HCT116 (cell line): ENCODE data around the gene CNDP1. TPM values are rescaled to one million over a fixed set of nuclear protein-coding genes. Genes with fewer than 3 reads are reported as not detected.

Source experiments
- ATAC-seq: fragments of 200-7000 bp; cut with Tn5 transposase; 2 replicates; pipeline ENCODE4 v1.9.1; 2020; ENCODE audit warnings: mild to moderate bottlenecking, moderate library complexity
- BruUV-seq: library from RNA; stranded (reverse); fragments of 400-500 nt; replicated peaks from 2 replicates; lab custom pipeline; 2021; lab: Mats Ljungman, UMichigan
- CTCF ChIA-PET: fragments of 300-600 bp; sonication (Branson Sonifier 250); formaldehyde crosslinking; loops from one replicate; lab custom pipeline; 2021; ENCODE audit warnings: antibody characterized with exemption; lab: Charles Lee
- POLR2A ChIA-PET: fragments of 300-600, 350-600 bp; sonication (Branson Sonifier 250); formaldehyde crosslinking; loops from one replicate; lab custom pipeline; 2021; ENCODE audit warnings: antibody characterized with exemption; lab: Charles Lee
- RAD21 ChIA-PET, 2 experiments: fragments of 300-600 bp; sonication (Branson Sonifier 250); formaldehyde crosslinking; loops; one replicate each; lab custom pipeline; 2023; ENCODE audit warnings: low total read pairs in 2 of 2; ENCODE audit not compliant: uncharacterized antibody in 2 of 2, unreplicated experiment in 2 of 2, low non-redundant PET in 1 of 2; lab: Charles Lee
- DNase-seq: peaks from one replicate; pipeline ENCODE4 v3.0.0-alpha.2; 2010; ENCODE audit warnings: low read depth, low spot score
- H2AFZ ChIP-seq: fragments of 200-600 bp; shearing (Covaris generic), sonication (generic); 2 replicates; pipeline ENCODE4 v1.6.1; 2017; ENCODE audit warnings: low read depth, mixed run types, mixed read lengths, antibody characterized with exemption, low read length; ENCODE audit not compliant: poor library complexity, severe bottlenecking
- H3K27ac ChIP-seq: 2 replicates; pipeline ENCODE4 v1.5.1; 2012; ENCODE audit warnings: low read depth, low read length
- H3K27me3 ChIP-seq: fragments of 200-600 bp; sonication (generic); 2 replicates; pipeline ENCODE4 v1.6.1; 2016; ENCODE audit warnings: mixed run types, low read length, mixed read lengths; ENCODE audit not compliant: insufficient read depth
- H3K36me3 ChIP-seq, 2 experiments: fragments of 200-500 bp in 1 of 2; fragments of 200-600 bp in 1 of 2; sonication (Bioruptor generic) in 1 of 2; sonication (generic) in 1 of 2; 2 replicates each; pipeline versions ENCODE4 v1.5.1 to v1.6.1; 2014 to 2016; ENCODE audit warnings: low read length in 2 of 2, inconsistent platforms in 1 of 2, mixed read lengths in 1 of 2, mixed run types in 1 of 2; ENCODE audit not compliant: insufficient read depth in 2 of 2, control insufficient read depth in 1 of 2
- H3K4me1 ChIP-seq, 2 experiments: fragments of 200-600 bp in 1 of 2; sonication (generic) in 1 of 2; 2 replicates each; pipeline versions ENCODE4 v1.5.1 to v1.6.1; 2012 to 2017; ENCODE audit warnings: low read length in 2 of 2, inconsistent platforms in 1 of 2, mild to moderate bottlenecking in 1 of 2, mixed read lengths in 1 of 2, mixed run types in 1 of 2, moderate library complexity in 1 of 2; ENCODE audit not compliant: insufficient read depth in 2 of 2, control insufficient read depth in 1 of 2
- H3K4me2 ChIP-seq: fragments of 200-600 bp; sonication (generic); 2 replicates; pipeline ENCODE4 v1.6.1; 2017; ENCODE audit warnings: mixed run types, low read length, mixed read lengths
- H3K4me3 ChIP-seq, 2 experiments: fragments of 200-600 bp in 1 of 2; sonication (generic) in 1 of 2; replicated peaks in 1 of 2; 2 replicates each; pipeline ENCODE4 v1.5.1; 2011 to 2016; ENCODE audit warnings: low read length in 2 of 2, control low read depth in 1 of 2, low read depth in 1 of 2, mild to moderate bottlenecking in 1 of 2, mixed read lengths in 1 of 2, mixed run types in 1 of 2
- H3K79me2 ChIP-seq: fragments of 200-600 bp; sonication (generic); 2 replicates; pipeline ENCODE4 v1.6.1; 2017; ENCODE audit warnings: mild to moderate bottlenecking, mixed run types, low read length, moderate library complexity, mixed read lengths; ENCODE audit not compliant: insufficient read depth
- H3K9ac ChIP-seq: fragments of 200-600 bp; sonication (generic); 2 replicates; pipeline ENCODE4 v1.6.1; 2016; ENCODE audit warnings: low read length, mixed read lengths
- H3K9me2 ChIP-seq: fragments of 200-600 bp; sonication (generic), shearing (Covaris generic); 2 replicates; pipeline ENCODE4 v1.6.1; 2017; ENCODE audit warnings: mixed run types, mild to moderate bottlenecking, moderate library complexity; ENCODE audit not compliant: insufficient read depth
- H3K9me3 ChIP-seq, 2 experiments: fragments of 200-500 bp in 1 of 2; fragments of 200-600 bp in 1 of 2; sonication (Bioruptor generic) in 1 of 2; sonication (generic) in 1 of 2; 2 replicates each; pipeline ENCODE4 v1.6.1; 2014 to 2017; ENCODE audit warnings: low read length in 2 of 2, mixed read lengths in 2 of 2, inconsistent platforms in 1 of 2, low read depth in 1 of 2, mild to moderate bottlenecking in 1 of 2, mixed run types in 1 of 2, moderate library complexity in 1 of 2; ENCODE audit not compliant: control insufficient read depth in 1 of 2, insufficient read depth in 1 of 2
- H4K20me1 ChIP-seq: fragments of 200-600 bp; sonication (generic), shearing (Covaris generic); 2 replicates; pipeline ENCODE4 v1.6.1; 2017; ENCODE audit warnings: mixed run types, mild to moderate bottlenecking, moderate library complexity; ENCODE audit not compliant: insufficient read depth
- CBX3 ChIP-seq: IDR thresholded peaks from 2 replicates; pipeline ENCODE4 v1.6.1; 2012; ENCODE audit warnings: low read depth
- CEBPB ChIP-seq: IDR thresholded peaks from 2 replicates; pipeline ENCODE4 v1.6.1; 2012; ENCODE audit warnings: low read depth
- CTCF ChIP-seq, 3 experiments: fragments of 200-600 bp in 1 of 3; sonication (generic) in 1 of 3; IDR thresholded peaks in 2 of 3; conservative IDR thresholded peaks in 1 of 3; 2 replicates each; pipeline ENCODE4 v1.5.1; 2012 to 2017; ENCODE audit warnings: low read depth in 2 of 3, low read length in 2 of 3, antibody characterized with exemption in 1 of 3, borderline replicate concordance in 1 of 3, control low read depth in 1 of 3, mild to moderate bottlenecking in 1 of 3, mixed read lengths in 1 of 3, mixed run types in 1 of 3, moderate library complexity in 1 of 3; ENCODE audit not compliant: insufficient read depth in 1 of 3
- ELF1 ChIP-seq: IDR thresholded peaks from 2 replicates; pipeline ENCODE4 v1.6.1; 2012; ENCODE audit warnings: low read depth, borderline replicate concordance
- FOSL1 ChIP-seq: IDR thresholded peaks from 2 replicates; pipeline ENCODE4 v1.6.1; 2012; ENCODE audit warnings: low read depth
- JUND ChIP-seq: IDR thresholded peaks from 2 replicates; pipeline ENCODE4 v1.6.1; 2012
- MAX ChIP-seq: IDR thresholded peaks from 2 replicates; pipeline ENCODE4 v1.6.1; 2012
- POLR2A ChIP-seq: IDR thresholded peaks from 2 replicates; pipeline ENCODE4 v1.7.0; 2011; ENCODE audit warnings: borderline replicate concordance; ENCODE audit not compliant: insufficient read depth, insufficient read length; ENCODE audit errors: extremely low read depth
- POLR2AphosphoS5 ChIP-seq: IDR thresholded peaks from 2 replicates; pipeline ENCODE4 v1.6.1; 2011; ENCODE audit warnings: mild to moderate bottlenecking, low read depth, low read length, moderate library complexity
- RAD21 ChIP-seq: IDR thresholded peaks from 2 replicates; pipeline ENCODE4 v1.6.1; 2012; ENCODE audit warnings: low read depth, mild to moderate bottlenecking
- SIN3A ChIP-seq: IDR thresholded peaks from 2 replicates; pipeline ENCODE4 v1.6.1; 2012; ENCODE audit warnings: low read depth
- TCF7L2 ChIP-seq: IDR thresholded peaks from 2 replicates; pipeline ENCODE4 v1.7.0; 2011; ENCODE audit warnings: borderline replicate concordance, inconsistent platforms; ENCODE audit not compliant: insufficient read depth, insufficient read length; ENCODE audit errors: extremely low read depth
- YY1 ChIP-seq: IDR thresholded peaks from 2 replicates; pipeline ENCODE4 v1.6.1; 2011; ENCODE audit warnings: low read length, low read depth, moderate library complexity, mild to moderate bottlenecking; ENCODE audit not compliant: insufficient replicate concordance; ENCODE audit errors: extremely low read depth
- ZFX ChIP-seq: fragments of 450-650 bp; IDR thresholded peaks from 2 replicates; pipeline ENCODE4 v1.6.1; 2017
- intact Hi-C: fragments of 100-400 bp; cut with micrococcal nuclease; formaldehyde crosslinking; loops from 2 replicates; pipeline ENCODE4 v1.10.0; 2022
- total RNA-seq: library from RNA; stranded (reverse); gene quantifications from one replicate; pipeline ENCODE4 v1.2.1, GENCODE V29; 2021; ENCODE audit not compliant: unreplicated experiment

Gene CNDP1
- total RNA-seq, 1 experiment from 2014 or later, result not detected

- TF ChIP-seq CTCF (IDR thresholded peaks at IDR 0.05 in 2 of 3, conservative IDR thresholded peaks at IDR 0.05 in 1 of 3; ENCODE audit: borderline replicate concordance in 1 of 3, insufficient read depth in 1 of 3, low read depth in 2 of 3, low read length in 2 of 3), result no peak
- no peak for TF ChIP-seq POLR2AphosphoS5
- no peak for TF ChIP-seq RAD21
- TF ChIP-seq JUND, result no peak
- TF ChIP-seq MAX, result no peak
- TF ChIP-seq ZFX, result no peak
- no peak for TF ChIP-seq YY1
Observed at GRCh38 chr18:74526488-74526887, 7.8 kb upstream of the CNDP1 start (continued).

- no peaks in the 10 kb centered on the region for H3K79me2 ChIP-seq
- H3K27me3 ChIP-seq, result peaks cover 4% of the 10 kb centered on the region; the same call in 1 of the 2 replicates
- H3K4me1 ChIP-seq, result no peaks in the 10 kb centered on the region
- DNase-seq, result no peak
- H3K4me2 ChIP-seq, result no peak overlapping the region
- ChIA-PET CTCF (no interaction called here), POLR2A (no interaction called here), RAD21 (no interaction called here)
- H4K20me1 ChIP-seq, result no peaks in the 10 kb centered on the region
- intact Hi-C loops, result no loop called here
- H3K9me2 ChIP-seq, result no peaks in the 10 kb centered on the region
- H3K9me3 ChIP-seq, result no peaks in the 10 kb centered on the region
- H3K36me3 ChIP-seq, result no peaks in the 10 kb centered on the region
- no peak overlapping the region for H3K9ac ChIP-seq
- ATAC-seq, result no peak
- no TSS peak for BruUV-seq
- no peak overlapping the region for H3K4me3 ChIP-seq
- H2AFZ ChIP-seq, result no peak overlapping the region
- no peak overlapping the region for H3K27ac ChIP-seq
- TF ChIP-seq JUND, result no peak
- TF ChIP-seq CTCF (IDR thresholded peaks at IDR 0.05 in 2 of 3, conservative IDR thresholded peaks at IDR 0.05 in 1 of 3; ENCODE audit: borderline replicate concordance in 1 of 3, insufficient read depth in 1 of 3, low read depth in 2 of 3, low read length in 2 of 3), result no peak
- no peak for TF ChIP-seq MAX
- TF ChIP-seq TCF7L2, result no peak
- TF ChIP-seq ELF1, result no peak
- no peak for TF ChIP-seq CEBPB
- TF ChIP-seq FOSL1, result no peak
- TF ChIP-seq ZFX, result no peak
- TF ChIP-seq RAD21, result no peak
- no peak for TF ChIP-seq POLR2A
- TF ChIP-seq CBX3, result no peak
- no peak for TF ChIP-seq YY1
- TF ChIP-seq SIN3A, result no peak
Observed at GRCh38 chr18:74528478-74528877, 5.8 kb upstream of the CNDP1 start.
